Fibroblast of lung (primary cell): ENCODE measurements around the gene PRTN3. TPM values are rescaled to one million over a fixed set of nuclear protein-coding genes. Genes with fewer than 3 reads are reported as not detected.
A peak's percentile ranks its signal among the peaks of the same experiment; 100 is the strongest.

Experiments
- DNase-seq, 2 donors: peaks; one replicate each; pipeline versions ENCODE4 v3.0.0 to v3.0.0-alpha.2; 2010; ENCODE audit warnings: low read depth in 2 of 2
- H2AFZ ChIP-seq: 2 replicates; pipeline ENCODE4 v1.5.1; 2012; ENCODE audit warnings: low read length, control low read depth, inconsistent platforms
- H3K27ac ChIP-seq: 2 replicates; pipeline ENCODE4 v1.5.1; 2011; ENCODE audit warnings: low read length, control low read depth; ENCODE audit not compliant: insufficient read depth
- H3K27me3 ChIP-seq: 2 replicates; pipeline ENCODE4 v1.5.1; 2011; ENCODE audit warnings: mild to moderate bottlenecking, low read length; ENCODE audit not compliant: control insufficient read depth, insufficient read depth
- H3K36me3 ChIP-seq: 2 replicates; pipeline ENCODE4 v1.5.1; 2011; ENCODE audit warnings: low read length; ENCODE audit not compliant: control insufficient read depth, insufficient read depth
- H3K4me1 ChIP-seq: 2 replicates; pipeline ENCODE4 v1.5.1; 2011; ENCODE audit warnings: low read length; ENCODE audit not compliant: control insufficient read depth, insufficient read depth; ENCODE audit errors: extremely low read depth
- H3K4me2 ChIP-seq: 2 replicates; pipeline ENCODE4 v1.5.1; 2011; ENCODE audit warnings: low read length, control low read depth; ENCODE audit not compliant: insufficient read depth; ENCODE audit errors: extremely low read depth
- H3K4me3 ChIP-seq, 4 experiments: fragments of 200-600 bp in 1 of 4; sonication (generic) in 1 of 4; replicated peaks in 1 of 4; 2 replicates each; pipeline ENCODE4 v1.5.1; 2011 to 2016; ENCODE audit warnings: low read length in 4 of 4, low read depth in 3 of 4, mild to moderate bottlenecking in 3 of 4, control low read depth in 2 of 4, inconsistent platforms in 1 of 4, mixed read lengths in 1 of 4; ENCODE audit not compliant: insufficient read depth in 1 of 4; ENCODE audit errors: control extremely low read depth in 1 of 4
- H3K79me2 ChIP-seq: 2 replicates; pipeline ENCODE4 v1.5.1; 2012; ENCODE audit warnings: mild to moderate bottlenecking, low read length, inconsistent platforms; ENCODE audit not compliant: control insufficient read depth, insufficient read depth
- H3K9ac ChIP-seq: 2 replicates; pipeline ENCODE4 v1.5.1; 2011; ENCODE audit warnings: mild to moderate bottlenecking, low read length, control low read depth; ENCODE audit not compliant: insufficient read depth
- H3K9me3 ChIP-seq: 2 replicates; pipeline ENCODE4 v1.5.1; 2012; ENCODE audit warnings: low read depth, low read length; ENCODE audit not compliant: control insufficient read depth, insufficient read depth
- H4K20me1 ChIP-seq: 2 replicates; pipeline ENCODE4 v1.5.1; 2011; ENCODE audit warnings: low read length; ENCODE audit not compliant: control insufficient read depth, insufficient read depth; ENCODE audit errors: extremely low read depth
- EZH2 ChIP-seq: IDR thresholded peaks from 2 replicates; pipeline ENCODE4 v1.5.1; 2012; ENCODE audit warnings: low read length, control low read depth, mild to moderate bottlenecking; ENCODE audit errors: missing control alignments
- polyA plus RNA-seq, 2 donors: library from polyadenylated mRNA; depleted of rRNA in 1 of 2; stranded (reverse) in 1 of 2; unstranded in 1 of 2; fragments of >200 nt; gene quantifications; 2 replicates each; pipeline ENCODE4 v1.2.1, GENCODE V29; 2011 to 2012; ENCODE audit warnings: missing spikeins in 1 of 2
- total RNA-seq: library from RNA; depleted of rRNA; stranded (reverse); fragments of >200 nt; gene quantifications from 2 replicates; pipeline ENCODE4 v1.2.1, GENCODE V29; 2014
- TF ChIP-seq, protein P1 (sequence below), 2 donors: IDR thresholded peaks in 1 of 2; conservative IDR thresholded peaks in 1 of 2; 1 replicate in 1 of 2; 2 replicates in 1 of 2; pipeline ENCODE4 v1.5.1; 2011 to 2012; ENCODE audit warnings: low read length in 2 of 2, control low read depth in 1 of 2, inconsistent platforms in 1 of 2, low read depth in 1 of 2, mild to moderate bottlenecking in 1 of 2

PRTN3 gene
- total and polyA plus RNA-seq, 2 donors (not counting 1 experiment from before 2014, with no cell fraction given): not detected

DNA sequence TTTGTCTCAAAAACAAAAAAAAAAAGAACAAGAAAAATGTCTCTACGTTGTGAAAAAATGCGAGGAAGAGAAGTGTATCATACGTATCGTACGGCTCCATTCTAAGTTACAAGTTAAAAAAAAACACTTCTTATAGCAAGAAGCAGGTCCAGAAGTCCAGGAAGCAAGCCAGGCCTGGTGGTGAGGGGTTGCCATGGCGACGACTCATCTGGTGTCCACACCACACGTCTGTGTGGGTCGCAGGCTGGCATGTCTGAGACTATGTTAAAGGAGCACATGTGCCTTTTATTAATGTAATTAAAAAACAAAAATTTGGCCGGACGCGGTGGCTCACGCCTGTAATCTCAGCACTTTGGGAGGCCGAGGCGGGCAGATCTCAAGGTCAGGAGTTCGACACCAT lies 46.3 kb downstream of the PRTN3 start:
- DNase-seq: peak; percentile 59 to 73
- no peaks in the 10 kb centered on the region for H4K20me1 ChIP-seq
- H3K27ac ChIP-seq: no peak overlapping the region
- no peaks in the 10 kb centered on the region for H3K4me1 ChIP-seq
- no peak for TF ChIP-seq EZH2
- TF ChIP-seq, protein P1, sequence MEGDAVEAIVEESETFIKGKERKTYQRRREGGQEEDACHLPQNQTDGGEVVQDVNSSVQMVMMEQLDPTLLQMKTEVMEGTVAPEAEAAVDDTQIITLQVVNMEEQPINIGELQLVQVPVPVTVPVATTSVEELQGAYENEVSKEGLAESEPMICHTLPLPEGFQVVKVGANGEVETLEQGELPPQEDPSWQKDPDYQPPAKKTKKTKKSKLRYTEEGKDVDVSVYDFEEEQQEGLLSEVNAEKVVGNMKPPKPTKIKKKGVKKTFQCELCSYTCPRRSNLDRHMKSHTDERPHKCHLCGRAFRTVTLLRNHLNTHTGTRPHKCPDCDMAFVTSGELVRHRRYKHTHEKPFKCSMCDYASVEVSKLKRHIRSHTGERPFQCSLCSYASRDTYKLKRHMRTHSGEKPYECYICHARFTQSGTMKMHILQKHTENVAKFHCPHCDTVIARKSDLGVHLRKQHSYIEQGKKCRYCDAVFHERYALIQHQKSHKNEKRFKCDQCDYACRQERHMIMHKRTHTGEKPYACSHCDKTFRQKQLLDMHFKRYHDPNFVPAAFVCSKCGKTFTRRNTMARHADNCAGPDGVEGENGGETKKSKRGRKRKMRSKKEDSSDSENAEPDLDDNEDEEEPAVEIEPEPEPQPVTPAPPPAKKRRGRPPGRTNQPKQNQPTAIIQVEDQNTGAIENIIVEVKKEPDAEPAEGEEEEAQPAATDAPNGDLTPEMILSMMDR (conservative IDR thresholded peaks at IDR 0.05 in 1 of 2, IDR thresholded peaks at IDR 0.05 in 1 of 2; ENCODE audit: low read depth in 1 of 2, low read length in 2 of 2): no peak
- H3K4me2 ChIP-seq: no peak overlapping the region
- no peak overlapping the region for H3K4me3 ChIP-seq
- H3K9me3 ChIP-seq: no peaks in the 10 kb centered on the region
- H3K27me3 ChIP-seq: no peaks in the 10 kb centered on the region
- peaks cover 44% of the 10 kb centered on the region for H3K36me3 ChIP-seq
- no peak overlapping the region for H3K9ac ChIP-seq
- H2AFZ ChIP-seq: no peak overlapping the region
- H3K79me2 ChIP-seq: peaks cover 10% of the 10 kb centered on the region

GRCh38 chr19:887599-887998 lies 46.8 kb downstream of the PRTN3 start:
- Histone ChIP-seq H4K20me1 (no peaks in the 10 kb centered on the region), H3K9ac (no peak overlapping the region), H3K4me3 (no peak overlapping the region), H3K9me3 (no peaks in the 10 kb centered on the region), H3K79me2 (peaks cover 14% of the 10 kb centered on the region), H2AFZ (no peak overlapping the region), H3K4me2 (no peak overlapping the region), H3K27me3 (no peaks in the 10 kb centered on the region), H3K36me3 (peaks cover 40% of the 10 kb centered on the region), H3K4me1 (no peaks in the 10 kb centered on the region), H3K27ac (no peak overlapping the region)
- TF ChIP-seq EZH2: no peak
- TF ChIP-seq, protein P1 (conservative IDR thresholded peaks at IDR 0.05 in 1 of 2, IDR thresholded peaks at IDR 0.05 in 1 of 2; ENCODE audit: low read depth in 1 of 2, low read length in 2 of 2): no peak
- DNase-seq: no peak

DNA sequence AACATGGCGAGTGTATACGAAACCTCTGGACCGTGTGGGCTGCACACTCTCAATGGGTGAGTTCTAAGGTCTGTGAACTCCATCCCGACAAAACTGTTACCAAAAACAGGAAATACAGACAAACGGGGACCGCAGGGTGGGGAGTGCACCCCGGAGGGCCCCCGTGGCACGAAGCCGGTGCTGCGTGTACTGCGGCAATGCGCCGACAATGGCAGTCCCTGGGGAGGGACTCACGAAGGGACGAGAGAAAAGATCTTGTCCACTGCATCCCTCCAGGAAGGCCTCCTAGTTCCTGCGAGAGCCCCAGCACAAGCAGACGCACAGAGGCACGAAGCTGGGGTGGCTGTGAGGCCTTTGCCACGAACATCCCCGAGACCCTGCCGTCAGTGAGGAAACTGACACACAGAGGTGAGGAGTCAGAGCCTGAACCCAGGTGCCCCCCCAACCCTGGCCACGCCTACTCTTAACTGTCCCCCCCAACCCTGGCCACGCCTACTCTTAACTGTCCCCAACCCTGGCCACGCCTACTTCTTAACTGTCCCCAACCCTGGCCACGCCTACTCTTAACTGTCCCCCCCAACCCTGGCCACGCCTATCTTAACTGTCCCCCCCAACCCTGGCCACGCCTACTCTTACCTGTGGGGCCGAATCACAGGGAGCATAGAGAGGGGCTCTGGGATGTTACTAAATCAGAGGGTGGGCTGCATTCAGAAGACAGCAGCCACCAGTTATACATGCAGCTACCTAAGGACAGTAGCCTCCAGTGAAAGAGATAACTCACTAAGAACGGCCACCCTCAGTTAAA lies 48.0 kb downstream of the PRTN3 start:
- Histone ChIP-seq H3K9ac (no peak overlapping the region), H3K27me3 (no peaks in the 10 kb centered on the region), H2AFZ (no peak overlapping the region), H3K4me2 (no peak overlapping the region), H3K4me1 (no peaks in the 10 kb centered on the region), H3K4me3 (no peak overlapping the region), H3K27ac (no peak overlapping the region), H3K9me3 (no peaks in the 10 kb centered on the region), H4K20me1 (no peaks in the 10 kb centered on the region), H3K36me3 (peaks cover 31% of the 10 kb centered on the region), H3K79me2 (peaks cover 14% of the 10 kb centered on the region)
- no peak for DNase-seq
- TF ChIP-seq EZH2: no peak
- TF ChIP-seq, protein P1 (conservative IDR thresholded peaks at IDR 0.05 in 1 of 2, IDR thresholded peaks at IDR 0.05 in 1 of 2; ENCODE audit: low read depth in 1 of 2, low read length in 2 of 2): no peak
